HT-29 (cell line): ENCODE measurements around the gene TACR2. TPM values are rescaled to one million over a fixed set of nuclear protein-coding genes. Genes with fewer than 3 reads are reported as not detected.

Source experiments
- DNase-seq: peaks from one replicate; pipeline ENCODE4 v3.0.0-alpha.2; 2015; ENCODE audit warnings: low spot score
- total RNA-seq: library from RNA; depleted of rRNA; stranded (reverse); fragments of >200 nt; shearing (Covaris generic); gene quantifications from 2 replicates; pipeline ENCODE4 v1.2.3, GENCODE V29; 2014

The TACR2 gene
- total RNA-seq, 1 experiment from 2014 or later = 1.9 TPM

GRCh38 chr10:69421611-69422308 is 5.0 kb upstream of the TACR2 start:
- DNase-seq = no peak

GRCh38 chr10:69419744-69420126 is 3.0 kb upstream of the TACR2 start:
- DNase-seq = no peak

GRCh38 chr10:69419096-69419743 is 2.5 kb upstream of the TACR2 start:
- no peak for DNase-seq

- DNase-seq = peak; percentile 30
These were observed 1.5 kb upstream of the TACR2 start for GRCh38 chr10:69418052-69418752.

GRCh38 chr10:69417542-69417941 is 824 bp upstream of the TACR2 start:
- DNase-seq = no peak

- no peak for DNase-seq
These were observed 767 bp downstream of the TACR2 start for GRCh38 chr10:69415951-69416350.

- no peak for DNase-seq
These were observed 1.7 kb downstream of the TACR2 start for GRCh38 chr10:69415049-69415448.

GRCh38 chr10:69414036-69415018 is 2.4 kb downstream of the TACR2 start:
- DNase-seq = no peak

- DNase-seq = peak; percentile 54
These were observed 3.4 kb downstream of the TACR2 start for GRCh38 chr10:69413221-69413865.

- DNase-seq = no peak
These were observed 4.4 kb downstream of the TACR2 start for GRCh38 chr10:69412232-69412790.

- no peak for DNase-seq
These were observed 5.2 kb downstream of the TACR2 start for GRCh38 chr10:69411476-69411875.

- DNase-seq = no peak
These were observed 6.2 kb downstream of the TACR2 start for GRCh38 chr10:69410487-69410886.

- DNase-seq = no peak
These were observed 6.8 kb downstream of the TACR2 start for GRCh38 chr10:69409968-69410367.

GRCh38 chr10:69409176-69409495 is 7.6 kb downstream of the TACR2 start:
- DNase-seq = no peak

- DNase-seq = peak; percentile 96
These were observed 8.2 kb downstream of the TACR2 start for GRCh38 chr10:69408318-69409175.

GRCh38 chr10:69407621-69408301 is 9.0 kb downstream of the TACR2 start:
- DNase-seq = no peak

- peak; percentile 53 for DNase-seq
These were observed 9.7 kb downstream of the TACR2 start for GRCh38 chr10:69406816-69407580.

GRCh38 chr10:69406302-69406811 is 10.4 kb downstream of the TACR2 start:
- DNase-seq = peak; percentile 80
